Eye (tissue), 1 donor: ENCODE data around the gene IL22RA1.

ENCODE experiments used
- DNase-seq: peaks from one replicate; pipeline ENCODE4 v3.0.0-alpha.2; 2015

IL22RA1 gene

GRCh38 chr1:24111262-24111995 lies 31.5 kb downstream of the IL22RA1 start:
- no peak for DNase-seq

GRCh38 chr1:24110642-24111261 lies 32.2 kb downstream of the IL22RA1 start:
- peak; percentile 33 for DNase-seq

- DNase-seq: no peak
Measured at GRCh38 chr1:24109686-24110475, 33.1 kb downstream of the IL22RA1 start.

GRCh38 chr1:24109166-24109483 lies 33.8 kb downstream of the IL22RA1 start:
- no peak for DNase-seq

GRCh38 chr1:24108334-24109165 lies 34.4 kb downstream of the IL22RA1 start:
- no peak for DNase-seq

GRCh38 chr1:24107462-24108138 lies 35.3 kb downstream of the IL22RA1 start:
- no peak for DNase-seq

GRCh38 chr1:24105368-24106160 lies 37.4 kb downstream of the IL22RA1 start:
- no peak for DNase-seq

GRCh38 chr1:24104854-24105253 lies 38.1 kb downstream of the IL22RA1 start:
- no peak for DNase-seq

GRCh38 chr1:24103879-24104278 lies 39.1 kb downstream of the IL22RA1 start:
- DNase-seq: no peak

- DNase-seq: no peak
Measured at GRCh38 chr1:24103408-24103807, 39.5 kb downstream of the IL22RA1 start.

- no peak for DNase-seq
Measured at GRCh38 chr1:24102961-24103360, 40.0 kb downstream of the IL22RA1 start.

- DNase-seq: peak; percentile 51
Measured at GRCh38 chr1:24101796-24102586, 40.9 kb downstream of the IL22RA1 start.

- DNase-seq: no peak
Measured at GRCh38 chr1:24100945-24101737, 41.8 kb downstream of the IL22RA1 start.

GRCh38 chr1:24098943-24099638 lies 43.8 kb downstream of the IL22RA1 start:
- DNase-seq: no peak

- DNase-seq: no peak
Measured at GRCh38 chr1:24098102-24098501, 44.8 kb downstream of the IL22RA1 start.

GRCh38 chr1:24097663-24098062 lies 45.3 kb downstream of the IL22RA1 start:
- no peak for DNase-seq

GRCh38 chr1:24096739-24097103 lies 46.2 kb downstream of the IL22RA1 start:
- no peak for DNase-seq

GRCh38 chr1:24096009-24096738 lies 46.8 kb downstream of the IL22RA1 start:
- DNase-seq: no peak
